H1 (cell line): ENCODE measurements around the gene TCEA3. TPM values are rescaled to one million over a fixed set of nuclear protein-coding genes. Genes with fewer than 3 reads are reported as not detected.
A peak's percentile ranks its signal among the peaks of the same experiment; 100 is the strongest.

Experiments
- CTCF ChIA-PET: fragments of 300-600 bp; sonication (Branson Sonifier 250); formaldehyde crosslinking; loops from one replicate; lab custom pipeline; 2021; ENCODE audit not compliant: partially characterized antibody; lab: Charles Lee
- POLR2A ChIA-PET: fragments of 300-600 bp; sonication (Branson Sonifier 250); formaldehyde crosslinking; loops from one replicate; lab custom pipeline; 2021; ENCODE audit warnings: inconsistent platforms; ENCODE audit not compliant: partially characterized antibody; lab: Charles Lee
- DNase-seq, 2 experiments: peaks; one replicate each; pipeline versions ENCODE4 v3.0.0 to v3.0.0-alpha.2; 2010 to 2022; ENCODE audit warnings: low spot score in 2 of 2, low read depth in 1 of 2, mixed read lengths in 1 of 2
- FAIRE-seq: peaks from 2 replicates; lab custom pipeline; 2011; peaks lifted over from hg19 to GRCh38; lab: Jason Lieb, UNC
- H2AFZ ChIP-seq: 2 replicates; pipeline ENCODE4 v1.8.1; 2012; ENCODE audit warnings: low read length, inconsistent platforms
- H2AK5ac ChIP-seq: 2 replicates; pipeline ENCODE4 v1.6.1; 2013; ENCODE audit warnings: low read depth, low read length
- H2BK120ac ChIP-seq: replicated peaks from 2 replicates; pipeline ENCODE3; 2013; ENCODE audit warnings: low read depth, low read length, inconsistent platforms
- H2BK12ac ChIP-seq: 2 replicates; pipeline ENCODE4 v1.6.1; 2013; ENCODE audit warnings: low read depth, low read length
- H2BK15ac ChIP-seq: 2 replicates; pipeline ENCODE4 v1.6.1; 2013; ENCODE audit warnings: low read length
- H2BK20ac ChIP-seq: 2 replicates; pipeline ENCODE4 v1.6.1; 2013; ENCODE audit warnings: low read length
- H2BK5ac ChIP-seq: 2 replicates; pipeline ENCODE4 v1.6.1; 2013; ENCODE audit warnings: low read depth, low read length
- H3K14ac ChIP-seq: 2 replicates; pipeline ENCODE4 v1.6.1; 2013; ENCODE audit warnings: inconsistent platforms; ENCODE audit not compliant: insufficient read length
- H3K18ac ChIP-seq: 2 replicates; pipeline ENCODE4 v1.6.1; 2013; ENCODE audit warnings: low read length; ENCODE audit errors: extremely low read depth
- H3K23ac ChIP-seq: 2 replicates; pipeline ENCODE4 v1.6.1; 2013; ENCODE audit warnings: inconsistent platforms; ENCODE audit not compliant: insufficient read length
- H3K23me2 ChIP-seq: 2 replicates; pipeline ENCODE4 v1.6.1; 2013; ENCODE audit warnings: low read depth, low read length
- H3K27ac ChIP-seq: 2 replicates; pipeline ENCODE4 v1.6.1; 2011; ENCODE audit warnings: low read depth, low read length, inconsistent platforms
- H3K27me3 ChIP-seq, 4 experiments: replicated peaks in 1 of 4; 1 replicate in 1 of 4; 2 replicates in 3 of 4; pipeline versions ENCODE4 v1.6.1 to v1.8.1; 2011 to 2013; ENCODE audit warnings: low read length in 3 of 4, mild to moderate bottlenecking in 3 of 4, inconsistent platforms in 2 of 4, mixed read lengths in 2 of 4, moderate library complexity in 1 of 4; ENCODE audit not compliant: control insufficient read depth in 3 of 4, insufficient read depth in 3 of 4; ENCODE audit errors: extremely low read depth in 1 of 4
- H3K36me3 ChIP-seq, 4 experiments: 2 replicates each; pipeline versions ENCODE4 v1.6.1 to v1.8.1; 2011 to 2013; ENCODE audit warnings: mild to moderate bottlenecking in 4 of 4, low read length in 3 of 4, moderate library complexity in 2 of 4, control low read depth in 1 of 4, inconsistent platforms in 1 of 4; ENCODE audit not compliant: insufficient read depth in 4 of 4, control insufficient read depth in 2 of 4
- H3K4ac ChIP-seq: replicated peaks from 2 replicates; pipeline ENCODE3; 2013; ENCODE audit warnings: low read length, low read depth, mixed read lengths, inconsistent platforms; ENCODE audit not compliant: insufficient read length
- H3K4me1 ChIP-seq, 4 experiments: replicated peaks in 1 of 4; 1 replicate in 1 of 4; 2 replicates in 3 of 4; pipeline versions ENCODE4 v1.6.1 to v1.8.1; 2011 to 2013; ENCODE audit warnings: low read length in 3 of 4, inconsistent platforms in 2 of 4, mixed read lengths in 1 of 4; ENCODE audit not compliant: insufficient read depth in 4 of 4, control insufficient read depth in 3 of 4
- H3K4me2 ChIP-seq, 2 experiments: 2 replicates each; pipeline versions ENCODE4 v1.6.1 to v1.8.1; 2011 to 2013; ENCODE audit warnings: low read depth in 2 of 2, low read length in 2 of 2, control low read depth in 1 of 2, inconsistent platforms in 1 of 2, mild to moderate bottlenecking in 1 of 2; ENCODE audit not compliant: insufficient read depth in 1 of 2
- H3K4me3 ChIP-seq, 4 experiments: fragments of 200-600, 300-600 bp in 1 of 4; sonication (generic), shearing (Covaris generic), sonication (Bioruptor Twin) in 1 of 4; 2 replicates each; pipeline versions ENCODE4 v1.5.1 to v1.8.1; 2011 to 2016; ENCODE audit warnings: low read length in 4 of 4, low read depth in 3 of 4, control low read depth in 2 of 4, inconsistent platforms in 2 of 4, mild to moderate bottlenecking in 2 of 4, mixed read lengths in 1 of 4, moderate library complexity in 1 of 4; ENCODE audit not compliant: insufficient read depth in 2 of 4; ENCODE audit errors: extremely low read depth in 1 of 4
- H3K56ac ChIP-seq: replicated peaks from 2 replicates; pipeline ENCODE3; 2013; ENCODE audit warnings: low read depth, mild to moderate bottlenecking, mixed read lengths, low read length, inconsistent platforms; ENCODE audit not compliant: insufficient read length
- H3K79me1 ChIP-seq: 2 replicates; pipeline ENCODE4 v1.6.1; 2013; ENCODE audit warnings: low read depth, low read length, control low read depth
- H3K79me2 ChIP-seq, 2 experiments: 2 replicates each; pipeline versions ENCODE4 v1.6.1 to v1.8.1; 2012 to 2013; ENCODE audit warnings: low read length in 2 of 2, mild to moderate bottlenecking in 2 of 2, inconsistent platforms in 1 of 2; ENCODE audit not compliant: insufficient read depth in 2 of 2, control insufficient read depth in 1 of 2
- H3K9ac ChIP-seq, 4 experiments: replicated peaks in 1 of 4; 1 replicate in 1 of 4; 2 replicates in 3 of 4; pipeline versions ENCODE4 v1.6.1 to v1.8.1; 2011 to 2013; ENCODE audit warnings: low read depth in 3 of 4, low read length in 3 of 4, control low read depth in 2 of 4, mild to moderate bottlenecking in 2 of 4, moderate library complexity in 2 of 4, inconsistent platforms in 1 of 4; ENCODE audit errors: extremely low read depth in 1 of 4
- H3K9me3 ChIP-seq, 2 experiments: 2 replicates each; pipeline versions ENCODE4 v1.6.1 to v1.8.1; 2012 to 2013; ENCODE audit warnings: mild to moderate bottlenecking in 2 of 2, moderate library complexity in 2 of 2, control low read depth in 1 of 2, inconsistent platforms in 1 of 2, low read depth in 1 of 2, low read length in 1 of 2, mixed read lengths in 1 of 2; ENCODE audit not compliant: insufficient read depth in 2 of 2
- H4K20me1 ChIP-seq, 2 experiments: replicated peaks in 1 of 2; 2 replicates each; pipeline versions ENCODE3 to v1.8.1; 2011 to 2013; ENCODE audit warnings: inconsistent platforms in 2 of 2, low read length in 2 of 2, mild to moderate bottlenecking in 1 of 2; ENCODE audit not compliant: insufficient read depth in 2 of 2, control insufficient read depth in 1 of 2
- H4K5ac ChIP-seq: 2 replicates; pipeline ENCODE4 v1.6.1; 2013; ENCODE audit warnings: low read length, low read depth, mixed read lengths, inconsistent platforms; ENCODE audit not compliant: insufficient read length
- H4K8ac ChIP-seq: 2 replicates; pipeline ENCODE4 v1.8.0; 2013; ENCODE audit warnings: mild to moderate bottlenecking, moderate library complexity, low read length, inconsistent platforms; ENCODE audit not compliant: insufficient read depth; ENCODE audit errors: extremely low read depth
- H4K91ac ChIP-seq: replicated peaks from 2 replicates; pipeline ENCODE3; 2013; ENCODE audit warnings: low read length, mixed read lengths, inconsistent platforms; ENCODE audit not compliant: insufficient read length
- CREB1 ChIP-seq: IDR thresholded peaks from 2 replicates; pipeline ENCODE4 v1.6.1; 2012; ENCODE audit warnings: inconsistent platforms
- GTF2F1 ChIP-seq: IDR thresholded peaks from 2 replicates; pipeline ENCODE4 v1.6.1; 2012; ENCODE audit warnings: low read depth, low read length, improper control_type of control experiment, borderline replicate concordance
- HDAC2 ChIP-seq, 2 experiments: fragments of 300-600 bp in 1 of 2; sonication (generic) in 1 of 2; IDR thresholded peaks; 2 replicates each; pipeline ENCODE4 v1.6.1; 2011 to 2012; ENCODE audit warnings: low read depth in 2 of 2, low read length in 2 of 2, mild to moderate bottlenecking in 2 of 2, moderate library complexity in 2 of 2, borderline replicate concordance in 1 of 2, inconsistent platforms in 1 of 2
- HDAC6 ChIP-seq: IDR thresholded peaks from one replicate; pipeline ENCODE4 v1.7.1; 2012; ENCODE audit warnings: low read depth, mild to moderate bottlenecking, inconsistent platforms, low read length, moderate library complexity
- RBBP5 ChIP-seq: IDR thresholded peaks from 2 replicates; pipeline ENCODE4 v1.7.1; 2012; ENCODE audit warnings: low read depth, mild to moderate bottlenecking, inconsistent platforms, low read length, moderate library complexity, borderline replicate concordance
- SIX5 ChIP-seq: IDR thresholded peaks from 2 replicates; pipeline ENCODE4 v1.6.1; 2011; ENCODE audit warnings: mild to moderate bottlenecking, low read depth, low read length
- SUZ12 ChIP-seq: fragments of 200-600 bp; sonication (generic); IDR thresholded peaks from 2 replicates; pipeline ENCODE4 v1.6.1; 2012; ENCODE audit warnings: mild to moderate bottlenecking, inconsistent platforms, low read length, moderate library complexity, mixed read lengths
- WGBS, 2 experiments: shearing (Covaris generic) in 1 of 2; methylation state at CpG; one replicate each; pipeline versions ENCODE4 v1.1.6 to v1.1.7; 2013 to 2015; ENCODE audit warnings: low lambda C conversion rate in 2 of 2, mixed read lengths in 2 of 2, inconsistent platforms in 1 of 2, low coverage in 1 of 2, missing lambda C conversion rate in 1 of 2; ENCODE audit not compliant: insufficient replicate concordance in 2 of 2, insufficient coverage in 1 of 2, insufficient read length in 1 of 2; ENCODE audit errors: extremely low coverage in 1 of 2, missing lambda C conversion rate in 1 of 2; 5-methylcytosine and 5-hydroxymethylcytosine counted together
- long read RNA-seq, 2 experiments: library from RNA in 1 of 2; library from capped mRNA in 1 of 2; stranded (forward); transcript quantifications; one replicate each; pipeline ENCODE4 v2.0.0, GENCODE V29; 2021; ENCODE audit warnings: inconsistent platforms in 1 of 2
- polyA minus RNA-seq, 3 experiments: library from RNA; depleted of rRNA, polyadenylated mRNA; stranded (reverse); fragments of >200 nt; gene quantifications; 1 replicate in 2 of 3; 2 replicates in 1 of 3; pipeline ENCODE4 v1.2.3, GENCODE V29; 2011
- polyA plus RNA-seq, 7 experiments: library from polyadenylated mRNA; depleted of rRNA in 3 of 7; stranded (reverse) in 5 of 7; unstranded in 2 of 7; fragments of >200 nt in 5 of 7; fragments of 200-250 nt in 2 of 7; gene quantifications; 1 replicate in 5 of 7; 2 replicates in 1 of 7; 4 replicates in 1 of 7; pipeline versions ENCODE4 v1.2.1 to v1.2.3, GENCODE V29; 2011 to 2013; ENCODE audit warnings: missing spikeins in 2 of 7, mixed read lengths in 2 of 7
- total RNA-seq: library from RNA; stranded (reverse); fragmentation: NEBNext Ultra II Directional; extraction: Animal tissue kit (Norgen Biotek cat#: 25700); gene quantifications from 2 replicates; pipeline ENCODE4 v1.2.1, GENCODE V29; 2021

TCEA3 gene
- total RNA-seq (0.21 TPM in 1 of 2 replicates, not detected in the other), polyA plus RNA-seq (2011; rRNA removed) (0.08 and 0.13 TPM in 2 replicates), polyA minus RNA-seq (2011; rRNA and poly(A)+ RNA removed) (0.38 TPM in 1 of 2 replicates, not detected in the other)
- polyA plus RNA-seq (2011; cell fraction: cytosol; rRNA removed): 0.17 TPM
- 0.09 TPM for polyA plus RNA-seq (2011; cell fraction: nucleus; rRNA removed)
- 0.11 to 0.28 TPM (median 0.19 TPM) in 3 of 4 replicates, not detected in the other for polyA plus RNA-seq (2012, experiment 1 of 2)
- 0.10 TPM for polyA plus RNA-seq (2012, experiment 2 of 2)
- 0.22 TPM for polyA plus RNA-seq (2013, experiment 1 of 2)
- 0.15 TPM for polyA plus RNA-seq (2013, experiment 2 of 2)
- polyA minus RNA-seq (2011; cell fraction: cytosol; rRNA and poly(A)+ RNA removed): not detected
- 0.40 TPM for polyA minus RNA-seq (2011; cell fraction: nucleus; rRNA and poly(A)+ RNA removed)
- long read RNA-seq, experiment 1: 0 reads
- long read RNA-seq, experiment 2: 0 reads

DNA sequence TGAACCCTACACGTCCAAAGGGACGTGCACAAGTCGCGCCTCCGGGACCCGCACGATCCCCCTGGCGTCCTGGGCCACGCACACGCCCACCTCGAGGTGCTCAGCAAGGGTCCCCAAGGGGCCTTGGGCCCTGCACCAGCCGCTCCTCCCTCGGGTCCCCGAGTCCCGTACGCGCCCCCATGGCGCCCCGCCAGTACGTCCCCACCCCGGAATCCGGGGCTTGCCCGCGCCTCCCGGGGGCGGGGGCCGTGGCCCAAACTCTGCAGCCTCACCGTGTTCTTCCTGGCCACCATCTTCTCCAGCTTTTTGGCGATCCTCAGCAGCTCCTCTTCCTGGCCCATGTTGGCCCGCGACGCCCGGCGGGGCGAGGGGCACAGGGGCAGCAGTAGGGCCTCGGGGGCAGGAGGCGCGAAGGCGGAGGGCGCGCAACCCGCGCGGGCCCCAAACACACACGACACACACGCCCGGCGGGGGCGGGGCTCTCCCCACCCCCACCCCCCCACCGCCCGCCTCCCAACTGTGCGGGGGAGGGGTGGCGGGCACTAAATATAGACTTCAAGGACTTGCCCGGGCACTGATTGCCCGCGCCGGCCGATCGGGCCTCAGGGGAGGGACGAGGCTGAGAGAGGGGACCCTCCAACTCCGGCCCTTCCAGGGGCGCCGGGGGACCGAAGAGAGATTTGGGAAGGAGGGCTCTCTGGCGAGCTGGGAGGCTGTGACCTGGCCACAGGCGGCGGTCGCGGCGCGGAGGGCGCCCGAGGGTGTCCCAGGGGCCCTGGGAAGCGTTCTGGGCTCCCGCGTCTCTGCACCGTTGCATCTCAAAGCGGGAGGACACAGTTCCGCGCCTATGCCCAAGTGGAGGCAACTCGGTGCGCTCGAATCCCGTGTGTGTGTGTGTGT is at the start of gene TCEA3:
TSS of gene TCEA3 (minus strand) at position 456 of the 900 bp plus-strand sequence. CDS start at position 341, 115 bp downstream.
- Histone ChIP-seq H3K23ac (no peak within 1 kb of the TSS), H3K4ac (no peak within 1 kb of the TSS), H2BK5ac (no peak within 1 kb of the TSS), H3K18ac (no peak within 1 kb of the TSS; the same call in 1 of the 2 replicates), H3K79me1 (0 out of 2 replicates have a peak, but pooled peaks cover 3% of the 10 kb centered on the region), H3K14ac (no peak within 1 kb of the TSS), H3K4me3 (peak within 1 kb of the TSS; percentile 30 to 59 (median 34)), H4K5ac (no peak within 1 kb of the TSS), H3K4me2 (peak within 1 kb of the TSS; percentile 75 to 92), H4K8ac (0 out of 2 replicates have a peak within 1 kb of the TSS, but pooled peaks have one; percentile 2), H3K27me3 (peaks cover 59 to 76% (median 74%) of the 10 kb centered on the region in 4 experiments), H3K79me2 (no peaks in the 10 kb centered on the region), H4K91ac (no peak within 1 kb of the TSS), H2BK120ac (no peak within 1 kb of the TSS), H2BK20ac (no peak within 1 kb of the TSS), H3K9ac (peak within 1 kb of the TSS in 1 of 4 experiments; percentile 18; a peak in 1 of 7 replicates), H3K9me3 (no peaks in the 10 kb centered on the region; a peak in 1 of 4 replicates), H2AK5ac (no peak within 1 kb of the TSS), H3K23me2 (peaks cover 8% of the 10 kb centered on the region; the same call in 1 of the 2 replicates), H2BK12ac (no peak within 1 kb of the TSS), H3K56ac (peak within 1 kb of the TSS; percentile 50), H3K4me1 (peaks cover 1 to 11% (median 3%) of the 10 kb centered on the region in 4 experiments; a peak in 6 of 7 replicates), H2BK15ac (no peak within 1 kb of the TSS), H4K20me1 (peaks cover 19 to 30% of the 10 kb centered on the region in 2 experiments), H2AFZ (no peak within 1 kb of the TSS), H3K27ac (no peak within 1 kb of the TSS), H3K36me3 (peaks cover 0 to 5% (median 1%) of the 10 kb centered on the region in 4 experiments; a peak in 3 of 8 replicates)
- FAIRE-seq (no peak), DNase-seq (peak in 1 of 2 experiments; percentile 71)
- ChIA-PET CTCF (interaction anchor here (0.5 to 2.7 kb wide), 15 partner anchors 7 to 1791 kb away, joined by 3 to 13 read pairs (median 3); no protein-coding TSS in a partner anchor), POLR2A (interaction anchor here (0.5 to 3.1 kb wide), 7 partner anchors 10 to 381 kb away, joined by 3 to 14 read pairs (median 3); partner anchors contain the start of genes E2F2 and HNRNPR)
- WGBS, 2 experiments: 4% methylated on average over 54 of the region's 84 CpGs; no CpG with 5 or more reads in 1 of the 2 experiments
- TF ChIP-seq SIX5 (no peak), GTF2F1 (no peak), SUZ12 (peak; percentile 74), HDAC6 (no peak), HDAC2 (IDR thresholded peaks at IDR 0.05; ENCODE audit: borderline replicate concordance in 1 of 2, low read depth in 2 of 2, low read length in 2 of 2) (no peak), RBBP5 (no peak), CREB1 (no peak)
